Activated CD8-positive, alpha-beta memory T cell treated with anti-CD3 and anti-CD28 coated beads, Interleukin-2, amount 10 ng/mL, durations not matched to agents 7 days and 5 days (primary cell): ENCODE data around the gene NDE1. TPM values are rescaled to one million over a fixed set of nuclear protein-coding genes. Genes with fewer than 3 reads are reported as not detected.
"Not testable (repeated sequence)": the region's sequence is repeated elsewhere in the genome, so short reads cannot be mapped to it uniquely, and the experiment has no call there.

Source experiments
- ATAC-seq: fragments of 150-1000 bp; cut with Tn5 transposase; one replicate; pipeline ENCODE4 v1.10.0; 2021; ENCODE audit warnings: moderate library complexity
- CTCF ChIA-PET: fragments of 350-600 bp; sonication (Branson Sonifier 250); formaldehyde crosslinking; loops from one replicate; lab custom pipeline; 2021; ENCODE audit warnings: antibody characterized with exemption; lab: Charles Lee
- DNase-seq: peaks from one replicate; pipeline ENCODE4 v3.0.0-alpha.2; 2020
- H3K27ac Mint-ChIP-seq: one replicate; pipeline ENCODE4 v1.8.0; 2021; ENCODE audit warnings: mild to moderate bottlenecking, mixed read lengths
- H3K27me3 Mint-ChIP-seq: one replicate; pipeline ENCODE4 v1.8.0; 2021; ENCODE audit warnings: mixed read lengths
- H3K36me3 Mint-ChIP-seq: one replicate; pipeline ENCODE4 v1.8.0; 2021; ENCODE audit warnings: mild to moderate bottlenecking, mixed read lengths
- H3K4me1 Mint-ChIP-seq: one replicate; pipeline ENCODE4 v1.8.0; 2021; ENCODE audit warnings: mixed read lengths
- H3K4me3 Mint-ChIP-seq: one replicate; pipeline ENCODE4 v1.8.0; 2021; ENCODE audit warnings: mild to moderate bottlenecking, moderate library complexity, mixed read lengths
- H3K9me3 Mint-ChIP-seq: one replicate; pipeline ENCODE4 v1.8.0; 2022; ENCODE audit warnings: low read depth, mixed read lengths
- total RNA-seq, 2 experiments: library from RNA; stranded (reverse); gene quantifications; one replicate each; pipeline ENCODE4 v1.2.3, GENCODE V29; 2021

NDE1 gene, protein sequence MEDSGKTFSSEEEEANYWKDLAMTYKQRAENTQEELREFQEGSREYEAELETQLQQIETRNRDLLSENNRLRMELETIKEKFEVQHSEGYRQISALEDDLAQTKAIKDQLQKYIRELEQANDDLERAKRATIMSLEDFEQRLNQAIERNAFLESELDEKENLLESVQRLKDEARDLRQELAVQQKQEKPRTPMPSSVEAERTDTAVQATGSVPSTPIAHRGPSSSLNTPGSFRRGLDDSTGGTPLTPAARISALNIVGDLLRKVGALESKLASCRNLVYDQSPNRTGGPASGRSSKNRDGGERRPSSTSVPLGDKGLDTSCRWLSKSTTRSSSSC
- 100 to 1,000 TPM; 127 to 138 TPM for total RNA-seq

- H3K4me1 Mint-ChIP-seq, result peaks cover 38% of the 10 kb centered on the region
- H3K36me3 Mint-ChIP-seq, result peaks cover 27% of the 10 kb centered on the region
- H3K27ac Mint-ChIP-seq, result peak within 1 kb of the TSS; percentile 99
- DNase-seq, result peak; percentile 92
- peak within 1 kb of the TSS; percentile 99 for H3K4me3 Mint-ChIP-seq
- peak; percentile 98 for ATAC-seq
- CTCF ChIA-PET, result interaction anchor here (0.9 kb wide), 1 partner anchor 22 kb away, joined by 4 read pairs; no protein-coding TSS in a partner anchor
- H3K27me3 Mint-ChIP-seq, result no peaks in the 10 kb centered on the region
- H3K9me3 Mint-ChIP-seq, result no peaks in the 10 kb centered on the region
Measured at GRCh38 chr16:15650019-15650697, at the start of gene NDE1. Gene NDE1 (plus strand): TSS chr16:15650245. CDS start chr16:15664779, 14,534 bp downstream.

GRCh38 chr16:15601212-15601879, 48.7 kb upstream of the NDE1 start:
- peaks cover 2% of the 10 kb centered on the region for H3K4me1 Mint-ChIP-seq
- no peak overlapping the region for H3K4me3 Mint-ChIP-seq
- H3K27me3 Mint-ChIP-seq, result no peaks in the 10 kb centered on the region
- DNase-seq (no peak), ATAC-seq (no peak)
- no peaks in the 10 kb centered on the region for H3K9me3 Mint-ChIP-seq
- CTCF ChIA-PET, result no interaction called here
- H3K36me3 Mint-ChIP-seq, result peaks cover 54% of the 10 kb centered on the region
- no peak overlapping the region for H3K27ac Mint-ChIP-seq

DNA sequence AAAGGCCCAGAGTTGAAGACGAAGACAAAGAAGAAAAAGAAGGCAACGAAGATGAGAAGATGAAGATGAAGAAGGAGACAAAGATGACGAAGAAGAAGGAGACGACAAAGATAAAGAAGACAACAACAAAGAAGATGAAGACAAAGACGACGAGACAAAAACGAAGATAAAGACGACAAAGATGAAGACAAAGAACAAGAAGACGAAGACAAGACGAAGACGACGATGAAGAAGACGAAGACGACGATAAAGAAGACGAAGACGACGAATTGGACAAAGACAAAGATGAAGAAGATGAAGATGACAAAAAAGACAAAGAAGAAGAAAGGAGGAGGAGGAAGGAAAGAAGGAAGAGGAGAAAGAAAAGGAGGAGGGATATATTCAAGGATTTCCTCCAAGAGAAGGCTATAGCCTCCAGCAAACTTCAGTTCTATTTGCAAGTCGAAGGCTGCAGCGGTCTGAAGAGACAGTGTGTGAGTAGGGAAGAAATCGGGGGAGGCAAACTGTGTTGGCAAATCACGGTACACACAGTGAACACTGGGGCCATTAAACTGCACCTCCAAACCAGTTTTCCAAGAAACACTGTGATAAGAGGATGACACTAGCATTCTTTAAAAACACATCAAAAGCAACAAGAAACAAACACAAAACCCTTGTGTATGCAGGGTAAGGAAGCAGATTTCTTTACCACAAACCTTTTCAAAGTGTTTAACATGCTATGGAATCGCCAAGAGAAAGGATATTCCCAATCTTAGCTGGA, 47.6 kb upstream of the NDE1 start:
- H3K27me3 Mint-ChIP-seq, result no peaks in the 10 kb centered on the region
- DNase-seq, result no peak
- no peak for ATAC-seq
- no peak overlapping the region for H3K4me3 Mint-ChIP-seq
- peaks cover 2% of the 10 kb centered on the region for H3K4me1 Mint-ChIP-seq
- CTCF ChIA-PET, result no interaction called here
- H3K27ac Mint-ChIP-seq, result no peak overlapping the region
- peaks cover 55% of the 10 kb centered on the region for H3K36me3 Mint-ChIP-seq
- H3K9me3 Mint-ChIP-seq, result no peaks in the 10 kb centered on the region

DNA sequence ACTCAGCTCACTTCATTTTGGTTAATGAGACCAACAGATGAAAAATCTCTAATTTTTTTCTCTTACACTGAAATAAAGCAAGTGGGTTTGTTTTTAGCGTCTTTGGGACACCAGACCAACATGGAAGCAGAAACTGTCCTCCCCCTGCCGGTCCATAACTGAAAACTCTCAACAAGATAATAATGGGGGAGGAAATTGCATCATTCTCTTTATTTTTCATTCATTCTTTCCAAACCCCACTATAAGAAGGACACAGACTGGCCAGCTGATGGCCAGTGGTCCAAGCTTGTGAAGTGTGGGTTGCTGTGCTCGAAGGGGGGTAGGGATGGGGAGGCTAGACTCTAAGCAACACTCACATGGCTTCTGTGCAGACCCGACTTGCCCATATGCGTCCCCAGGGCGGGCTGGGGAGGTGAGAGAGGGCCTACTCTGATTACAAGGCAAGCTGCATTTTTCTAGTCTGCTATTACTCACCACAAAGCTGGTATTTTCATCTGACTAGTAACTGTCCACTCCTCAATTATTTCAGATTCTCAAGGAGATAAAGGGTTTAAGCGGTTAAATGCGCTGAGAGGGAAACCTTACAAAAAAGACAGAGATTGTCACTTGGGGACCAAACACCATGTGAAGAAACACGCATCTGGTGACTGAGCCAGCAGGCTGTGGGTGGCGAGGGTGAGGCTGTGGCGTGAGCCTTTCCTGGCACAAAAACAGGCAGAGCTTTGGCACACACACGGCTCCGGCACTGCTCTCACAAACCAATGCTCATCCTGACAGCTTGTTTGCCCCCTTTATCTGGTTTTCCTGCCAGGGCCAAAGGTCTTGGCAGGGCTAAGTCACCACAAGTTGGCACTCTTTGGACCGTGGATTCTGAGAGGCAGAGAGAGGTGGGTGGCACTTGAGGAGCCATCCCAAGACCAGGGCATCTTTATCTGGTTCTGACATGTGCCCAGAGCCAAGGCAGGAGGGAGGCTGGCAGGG, 45.3 kb upstream of the NDE1 start:
- peaks cover 65% of the 10 kb centered on the region for H3K36me3 Mint-ChIP-seq
- H3K9me3 Mint-ChIP-seq, result no peaks in the 10 kb centered on the region
- no peaks in the 10 kb centered on the region for H3K4me1 Mint-ChIP-seq
- no peak for ATAC-seq
- no peaks in the 10 kb centered on the region for H3K27me3 Mint-ChIP-seq
- H3K27ac Mint-ChIP-seq, result no peak overlapping the region
- H3K4me3 Mint-ChIP-seq, result no peak overlapping the region
- CTCF ChIA-PET, result interaction anchor here (1.3 kb wide), 1 partner anchor 10 kb away, joined by 3 read pairs; no protein-coding TSS in a partner anchor
- DNase-seq, result no peak

- H3K4me3 Mint-ChIP-seq, result no peak overlapping the region
- no peak for ATAC-seq
- no peak overlapping the region for H3K27ac Mint-ChIP-seq
- H3K4me1 Mint-ChIP-seq, result peaks cover 6% of the 10 kb centered on the region
- no peak for DNase-seq
- no peaks in the 10 kb centered on the region for H3K9me3 Mint-ChIP-seq
- H3K27me3 Mint-ChIP-seq, result no peaks in the 10 kb centered on the region
- CTCF ChIA-PET, result no interaction called here
- H3K36me3 Mint-ChIP-seq, result peaks cover 65% of the 10 kb centered on the region
Measured at GRCh38 chr16:15605839-15606517, 44.1 kb upstream of the NDE1 start.

- H3K4me1 Mint-ChIP-seq, result peaks cover 6% of the 10 kb centered on the region
- no peak overlapping the region for H3K4me3 Mint-ChIP-seq
- DNase-seq (no peak), ATAC-seq (no peak)
- H3K27me3 Mint-ChIP-seq, result no peaks in the 10 kb centered on the region
- peak overlapping the region; percentile 2 for H3K27ac Mint-ChIP-seq
- CTCF ChIA-PET, result no interaction called here
- no peaks in the 10 kb centered on the region for H3K9me3 Mint-ChIP-seq
- peaks cover 61% of the 10 kb centered on the region for H3K36me3 Mint-ChIP-seq
Measured at GRCh38 chr16:15606518-15607220, 43.4 kb upstream of the NDE1 start.

DNA sequence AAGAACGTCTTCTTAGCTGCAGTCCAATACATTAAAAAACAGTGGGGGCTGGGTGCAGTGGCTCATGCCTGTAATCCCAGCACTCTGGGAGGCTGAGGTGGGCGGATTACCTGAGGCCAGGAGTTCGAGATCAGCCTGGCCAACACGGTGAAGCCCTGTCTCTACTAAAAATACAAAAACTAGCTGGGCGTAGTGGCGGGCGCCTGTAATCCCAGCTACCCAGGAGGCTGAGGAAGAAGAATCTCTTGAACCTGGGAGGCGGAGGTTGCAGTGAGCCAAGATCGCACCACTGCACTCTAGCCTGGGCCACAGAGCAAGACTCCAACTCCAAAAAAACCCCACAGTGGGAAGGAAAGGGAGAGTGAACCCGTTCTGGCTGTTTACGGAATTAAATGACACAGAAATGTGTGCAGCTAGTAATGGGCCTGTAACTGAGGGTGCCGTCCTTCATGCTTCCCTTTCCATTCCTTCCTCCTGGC, 42.8 kb upstream of the NDE1 start:
- ATAC-seq, H3K27ac Mint-ChIP-seq, H3K9me3 Mint-ChIP-seq, H3K4me3 Mint-ChIP-seq, DNase-seq, H3K4me1 Mint-ChIP-seq, CTCF ChIA-PET, H3K27me3 Mint-ChIP-seq: not testable (repeated sequence)
- peaks cover 62% of the 10 kb centered on the region for H3K36me3 Mint-ChIP-seq

GRCh38 chr16:15607700-15608396, 42.2 kb upstream of the NDE1 start:
- Mint-ChIP-seq H3K27me3 (no peaks in the 10 kb centered on the region), H3K4me3 (no peak overlapping the region), H3K4me1 (peaks cover 6% of the 10 kb centered on the region), H3K36me3 (peaks cover 64% of the 10 kb centered on the region), H3K9me3 (no peaks in the 10 kb centered on the region), H3K27ac (no peak overlapping the region)
- CTCF ChIA-PET, result no interaction called here
- DNase-seq, result no peak
- no peak for ATAC-seq

DNA sequence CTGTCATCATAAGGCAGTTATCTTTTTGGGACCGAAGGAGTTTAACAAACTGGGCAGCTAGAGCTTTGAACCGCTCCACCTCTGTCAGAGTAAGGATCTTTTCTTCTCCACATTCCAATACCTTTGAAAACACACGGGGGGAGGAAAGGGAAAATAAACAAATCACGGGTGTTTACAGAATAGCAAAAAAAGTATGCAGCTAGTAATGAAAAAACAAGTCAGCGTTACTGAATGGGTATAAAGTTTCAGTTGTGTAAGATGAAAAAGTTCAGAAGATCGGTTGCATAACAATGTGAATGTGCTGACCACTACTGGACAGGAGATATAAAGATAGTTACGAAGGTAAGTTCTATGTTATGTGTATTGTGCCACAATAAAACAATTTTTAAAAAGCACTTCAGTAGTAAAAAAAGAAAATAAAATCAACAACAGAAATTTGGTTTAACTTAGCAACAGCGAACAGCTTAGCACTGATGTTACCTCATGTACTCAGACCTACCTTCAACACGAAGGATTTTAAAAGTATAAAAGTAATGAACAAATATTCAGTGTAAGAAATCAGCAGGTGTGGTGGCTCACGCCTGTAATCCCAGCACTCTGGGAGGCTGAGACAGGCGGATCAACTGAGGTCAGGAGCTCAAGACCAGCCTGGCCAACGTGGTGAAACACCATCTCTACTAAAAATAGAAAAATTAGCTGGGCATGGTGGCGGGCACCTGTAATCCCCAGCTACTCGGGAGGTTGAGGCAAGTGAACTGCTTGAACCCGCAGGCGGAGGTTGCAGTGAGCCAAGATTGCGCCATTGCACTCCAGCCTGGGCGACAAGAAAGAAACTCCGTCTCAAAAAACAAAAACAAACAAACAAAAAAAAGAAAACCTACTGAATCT, 41.4 kb upstream of the NDE1 start:
- DNase-seq (no peak), ATAC-seq (no peak)
- Mint-ChIP-seq H3K27me3 (no peaks in the 10 kb centered on the region), H3K4me3 (no peak overlapping the region), H3K4me1 (peaks cover 6% of the 10 kb centered on the region), H3K9me3 (no peaks in the 10 kb centered on the region), H3K27ac (peak overlapping the region; percentile 21), H3K36me3 (peaks cover 62% of the 10 kb centered on the region)
- CTCF ChIA-PET, result interaction anchor here (1.7 kb wide), 1 partner anchor 14 kb away, joined by 4 read pairs; no protein-coding TSS in a partner anchor

DNA sequence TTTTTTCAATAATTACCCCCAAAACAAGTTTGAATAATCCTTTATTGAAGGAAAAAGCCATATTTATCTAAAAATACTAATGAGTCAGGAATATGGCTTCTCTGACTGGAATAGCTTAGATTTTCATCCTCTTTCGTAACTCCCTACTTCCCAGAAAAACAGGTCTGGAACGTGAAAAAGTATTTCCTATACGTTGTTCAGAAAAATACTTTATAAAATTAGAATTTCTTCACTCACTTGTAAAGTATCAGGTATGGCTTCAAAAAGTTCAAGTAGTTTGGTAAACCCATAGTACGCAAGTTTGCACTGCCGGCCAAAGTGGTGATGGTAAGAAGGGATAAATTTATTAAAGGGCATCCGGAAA, 40.8 kb upstream of the NDE1 start:
- Mint-ChIP-seq H3K36me3 (peaks cover 59% of the 10 kb centered on the region), H3K4me3 (no peak overlapping the region), H3K27me3 (no peaks in the 10 kb centered on the region), H3K4me1 (peaks cover 6% of the 10 kb centered on the region), H3K9me3 (no peaks in the 10 kb centered on the region), H3K27ac (no peak overlapping the region)
- no peak for DNase-seq
- CTCF ChIA-PET, result interaction anchor here (1.7 kb wide), 1 partner anchor 13 kb away, joined by 4 read pairs; no protein-coding TSS in a partner anchor
- no peak for ATAC-seq
